Measurements from ENCODE around the gene TAB2. TPM values are rescaled to one million over a fixed set of nuclear protein-coding genes. Genes with fewer than 3 reads are reported as not detected.

The TAB2 gene
- total RNA-seq, 2 experiments from 2014 or later, result 121 to 123 TPM

DNA sequence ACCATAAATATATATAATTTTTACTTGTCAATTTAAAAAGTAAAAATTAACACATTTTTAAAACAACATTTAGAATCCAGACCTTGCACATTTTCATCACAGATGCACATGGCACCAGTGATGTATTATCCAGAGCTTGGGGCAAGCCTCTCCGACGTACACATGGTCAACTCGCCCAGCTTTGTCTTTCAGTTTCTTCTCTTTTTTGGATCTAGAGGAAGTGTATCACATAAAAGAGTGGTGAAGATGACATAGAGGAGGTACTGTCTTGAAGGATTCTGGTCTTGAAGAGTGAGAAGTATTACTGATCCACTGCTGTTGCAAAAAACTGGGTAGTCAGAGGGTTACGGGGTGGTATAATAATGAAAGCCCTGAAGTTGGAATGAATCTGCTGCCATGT lies 46.9 kb upstream of the TAB2 start:
- DNase-seq, result no peak
- H3K4me3 ChIP-seq (ENCODE audit: low read length), result no peak overlapping the region
- H3K4me1 Mint-ChIP-seq (ENCODE audit: low read depth), result peaks cover 42% of the 10 kb centered on the region
- no peak overlapping the region for H3K27ac Mint-ChIP-seq
- peaks cover 32% of the 10 kb centered on the region for H3K4me1 ChIP-seq (ENCODE audit: insufficient read depth, low read length)
- H3K27ac ChIP-seq (ENCODE audit: low read depth in 1 of 2, low read length in 2 of 2), result no peak overlapping the region
- H3K4me3 Mint-ChIP-seq, result no peak overlapping the region
- ATAC-seq (ENCODE audit: poor library complexity), result no peak
- ChIA-PET CTCF (no interaction called here), POLR2A (interaction anchor here (1.0 kb wide), 1 partner anchor 9 kb away, joined by 3 read pairs; no protein-coding TSS in a partner anchor)
- H3K36me3 Mint-ChIP-seq (ENCODE audit: low read depth), result no peaks in the 10 kb centered on the region
- no peaks in the 10 kb centered on the region for H3K27me3 Mint-ChIP-seq
- no peaks in the 10 kb centered on the region for H3K27me3 ChIP-seq (ENCODE audit: control insufficient read depth in 1 of 2, insufficient read depth in 2 of 2, low read length in 2 of 2)
- intact Hi-C loops (cut with DNase I, micrococcal nuclease), result no loop called here
- H3K9me3 Mint-ChIP-seq, result no peaks in the 10 kb centered on the region
- no peaks in the 10 kb centered on the region for H3K9me3 ChIP-seq (ENCODE audit: control insufficient read depth in 1 of 2, insufficient read depth in 1 of 2, low read length in 2 of 2)
- TF ChIP-seq, protein P1, sequence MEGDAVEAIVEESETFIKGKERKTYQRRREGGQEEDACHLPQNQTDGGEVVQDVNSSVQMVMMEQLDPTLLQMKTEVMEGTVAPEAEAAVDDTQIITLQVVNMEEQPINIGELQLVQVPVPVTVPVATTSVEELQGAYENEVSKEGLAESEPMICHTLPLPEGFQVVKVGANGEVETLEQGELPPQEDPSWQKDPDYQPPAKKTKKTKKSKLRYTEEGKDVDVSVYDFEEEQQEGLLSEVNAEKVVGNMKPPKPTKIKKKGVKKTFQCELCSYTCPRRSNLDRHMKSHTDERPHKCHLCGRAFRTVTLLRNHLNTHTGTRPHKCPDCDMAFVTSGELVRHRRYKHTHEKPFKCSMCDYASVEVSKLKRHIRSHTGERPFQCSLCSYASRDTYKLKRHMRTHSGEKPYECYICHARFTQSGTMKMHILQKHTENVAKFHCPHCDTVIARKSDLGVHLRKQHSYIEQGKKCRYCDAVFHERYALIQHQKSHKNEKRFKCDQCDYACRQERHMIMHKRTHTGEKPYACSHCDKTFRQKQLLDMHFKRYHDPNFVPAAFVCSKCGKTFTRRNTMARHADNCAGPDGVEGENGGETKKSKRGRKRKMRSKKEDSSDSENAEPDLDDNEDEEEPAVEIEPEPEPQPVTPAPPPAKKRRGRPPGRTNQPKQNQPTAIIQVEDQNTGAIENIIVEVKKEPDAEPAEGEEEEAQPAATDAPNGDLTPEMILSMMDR (IDR thresholded peaks at IDR 0.05), result no peak
- H3K36me3 ChIP-seq (ENCODE audit: insufficient read depth, low read length), result no peaks in the 10 kb centered on the region

DNA sequence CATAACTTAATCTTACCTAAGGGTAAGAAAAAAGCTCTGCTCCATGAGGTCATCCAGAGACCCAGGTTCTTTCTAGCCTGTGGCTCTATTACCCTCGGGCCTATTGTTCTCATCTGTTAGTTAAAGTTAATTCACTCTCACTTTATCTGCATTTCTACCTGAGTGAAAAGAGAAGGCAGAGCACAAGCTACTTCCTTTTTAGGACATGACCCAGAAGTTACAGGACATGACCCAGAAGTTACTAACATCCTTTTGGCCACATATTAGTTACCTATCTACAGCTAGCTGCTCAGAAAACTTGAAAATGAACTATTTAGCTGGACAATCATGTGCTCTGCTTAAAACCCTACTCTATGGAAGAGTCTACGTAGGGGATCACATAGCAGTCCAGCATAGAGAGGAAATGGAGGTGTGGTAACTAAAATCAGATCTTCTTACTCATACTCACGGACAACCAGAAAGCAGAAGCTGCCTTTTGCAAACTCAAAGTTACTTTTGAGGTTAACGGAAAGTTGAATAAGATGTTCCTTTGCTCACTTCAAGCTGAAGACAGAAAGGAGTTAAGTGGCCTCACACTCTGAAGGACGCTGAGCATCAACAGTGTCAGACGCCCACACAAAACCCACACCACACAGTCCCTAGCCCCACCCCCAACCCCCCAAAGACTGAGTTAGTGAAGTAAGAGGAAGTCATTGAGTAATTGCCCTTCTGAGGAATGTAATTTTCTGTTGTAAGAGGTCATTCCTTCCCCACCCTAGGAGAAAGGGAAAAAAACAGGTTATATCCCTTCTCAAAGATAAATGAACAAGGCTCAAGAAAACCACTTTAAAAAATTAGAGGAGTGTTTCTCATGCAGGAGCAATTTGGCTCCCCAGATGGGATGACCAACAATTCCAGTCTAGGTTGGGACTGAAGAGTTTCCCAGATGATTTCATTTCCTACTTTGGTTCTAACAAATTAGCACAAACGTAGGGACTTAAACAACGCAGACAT lies 45.9 kb upstream of the TAB2 start:
- no peaks in the 10 kb centered on the region for H3K27me3 Mint-ChIP-seq
- no peaks in the 10 kb centered on the region for H3K36me3 ChIP-seq (ENCODE audit: insufficient read depth, low read length)
- H3K9me3 Mint-ChIP-seq, result no peaks in the 10 kb centered on the region
- no peaks in the 10 kb centered on the region for H3K27me3 ChIP-seq (ENCODE audit: control insufficient read depth in 1 of 2, insufficient read depth in 2 of 2, low read length in 2 of 2)
- POLR2A ChIA-PET, result interaction anchor here (0.8 to 1.6 kb wide), 3 partner anchors 9 to 117 kb away, joined by 3 to 5 read pairs (median 3); no protein-coding TSS in a partner anchor
- peak overlapping the region in 1 of 2 donors; percentile 52 for H3K27ac ChIP-seq (ENCODE audit: low read depth in 1 of 2, low read length in 2 of 2)
- ATAC-seq (ENCODE audit: poor library complexity) (peak; percentile 34), DNase-seq (peak in 11 of 14 experiments; percentile 12 to 73 (median 39))
- H3K9me3 ChIP-seq (ENCODE audit: control insufficient read depth in 1 of 2, insufficient read depth in 1 of 2, low read length in 2 of 2), result no peaks in the 10 kb centered on the region
- peak overlapping the region; percentile 27 for H3K27ac Mint-ChIP-seq
- intact Hi-C loops (cut with DNase I, micrococcal nuclease), result no loop called here
- TF ChIP-seq, protein P1 (IDR thresholded peaks at IDR 0.05), result no peak
- no peak overlapping the region for H3K4me3 ChIP-seq (ENCODE audit: low read length)
- CTCF ChIA-PET, result no interaction called here
- peaks cover 31% of the 10 kb centered on the region for H3K4me1 ChIP-seq (ENCODE audit: insufficient read depth, low read length)
- peak overlapping the region; percentile 69 for H3K4me3 Mint-ChIP-seq
- no peaks in the 10 kb centered on the region for H3K36me3 Mint-ChIP-seq (ENCODE audit: low read depth)
- peaks cover 36% of the 10 kb centered on the region for H3K4me1 Mint-ChIP-seq (ENCODE audit: low read depth)

DNA sequence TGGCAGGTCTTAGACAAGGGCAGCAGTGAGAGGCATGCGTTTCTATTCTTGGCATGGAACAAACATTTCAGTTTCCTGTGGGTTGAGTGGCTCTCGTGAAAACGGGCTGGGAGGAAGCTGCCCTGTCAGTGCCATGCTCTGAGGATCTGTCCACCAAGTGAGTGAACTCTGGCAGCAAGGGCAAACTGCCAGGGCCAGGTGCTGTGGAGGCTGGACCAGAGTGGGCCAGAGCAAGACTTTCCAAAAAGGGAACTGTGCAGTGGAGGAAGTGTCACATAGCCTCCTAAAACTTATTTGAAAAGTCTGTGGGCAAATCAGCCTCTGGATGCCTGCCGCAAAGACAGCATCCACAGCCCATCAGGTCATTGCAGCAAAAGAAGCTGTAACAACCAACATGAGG lies 44.2 kb upstream of the TAB2 start:
- DNase-seq (peak in 3 of 14 experiments; percentile 2 to 29 (median 24)), ATAC-seq (ENCODE audit: poor library complexity) (no peak)
- CTCF ChIA-PET, result interaction anchor here (0.8 kb wide), 1 partner anchor 159 kb away, joined by 3 read pairs; no protein-coding TSS in a partner anchor
- Mint-ChIP-seq H3K27me3 (no peaks in the 10 kb centered on the region), H3K36me3 (ENCODE audit: low read depth) (no peaks in the 10 kb centered on the region), H3K4me1 (ENCODE audit: low read depth) (peaks cover 36% of the 10 kb centered on the region), H3K9me3 (no peaks in the 10 kb centered on the region), H3K27ac (peak overlapping the region; percentile 12), H3K4me3 (no peak overlapping the region)
- Histone ChIP-seq H3K36me3 (ENCODE audit: insufficient read depth, low read length) (no peaks in the 10 kb centered on the region), H3K27me3 (ENCODE audit: control insufficient read depth in 1 of 2, insufficient read depth in 2 of 2, low read length in 2 of 2) (no peaks in the 10 kb centered on the region), H3K4me3 (ENCODE audit: low read length) (no peak overlapping the region), H3K9me3 (ENCODE audit: control insufficient read depth in 1 of 2, insufficient read depth in 1 of 2, low read length in 2 of 2) (no peaks in the 10 kb centered on the region), H3K27ac (ENCODE audit: low read depth in 1 of 2, low read length in 2 of 2) (no peak overlapping the region), H3K4me1 (ENCODE audit: insufficient read depth, low read length) (peaks cover 31% of the 10 kb centered on the region)
- TF ChIP-seq, protein P1 (IDR thresholded peaks at IDR 0.05), result no peak
- intact Hi-C loops (cut with DNase I, micrococcal nuclease), result no loop called here
- POLR2A ChIA-PET, result no interaction called here

Data from CD4-positive, alpha-beta T cell (primary cell).